CD4-positive, alpha-beta T cell (primary cell): Measurements from ENCODE around the gene MYO19. TPM values are rescaled to one million over a fixed set of nuclear protein-coding genes. Genes with fewer than 3 reads are reported as not detected.
A peak's percentile ranks its signal among the peaks of the same experiment; 100 is the strongest.

Experiments
- ATAC-seq: fragments of 200-7000 bp; cut with Tn5 transposase; one replicate; pipeline ENCODE4 v1.10.0; 2022; ENCODE audit warnings: mild to moderate bottlenecking; ENCODE audit not compliant: poor library complexity
- CTCF ChIA-PET: fragments of 350-600 bp; sonication (Branson Sonifier 250); formaldehyde crosslinking; loops from one replicate; lab custom pipeline; 2021; ENCODE audit warnings: antibody characterized with exemption, inconsistent platforms; lab: Charles Lee
- POLR2A ChIA-PET: fragments of 350-600 bp; sonication (Branson Sonifier 250); formaldehyde crosslinking; loops from one replicate; lab custom pipeline; 2021; ENCODE audit warnings: antibody characterized with exemption, inconsistent platforms; lab: Charles Lee
- DNase-seq, 14 experiments: peaks; one replicate each; pipeline ENCODE4 v3.0.0-alpha.2; 2013 to 2020; ENCODE audit warnings: mixed read lengths in 2 of 14
- H3K27ac ChIP-seq, 2 donors: one replicate each; pipeline versions ENCODE4 v1.5.1 to v1.7.0; 2013; ENCODE audit warnings: low read length in 2 of 2, low read depth in 1 of 2, mild to moderate bottlenecking in 1 of 2
- H3K27me3 ChIP-seq, 2 experiments: 1 replicate in 1 of 2; 2 replicates in 1 of 2; pipeline versions ENCODE4 v1.6.1 to v1.7.0; 2013; ENCODE audit warnings: low read length in 2 of 2, control low read depth in 1 of 2, mild to moderate bottlenecking in 1 of 2, moderate library complexity in 1 of 2; ENCODE audit not compliant: insufficient read depth in 2 of 2, control insufficient read depth in 1 of 2
- H3K36me3 ChIP-seq: one replicate; pipeline ENCODE4 v1.6.1; 2013; ENCODE audit warnings: low read length, control low read depth; ENCODE audit not compliant: insufficient read depth
- H3K4me1 ChIP-seq: one replicate; pipeline ENCODE4 v1.6.1; 2013; ENCODE audit warnings: low read length, control low read depth; ENCODE audit not compliant: insufficient read depth
- H3K4me3 ChIP-seq: one replicate; pipeline ENCODE4 v1.5.1; 2013; ENCODE audit warnings: mild to moderate bottlenecking, low read length, moderate library complexity
- H3K9me3 ChIP-seq, 2 experiments: 1 replicate in 1 of 2; 2 replicates in 1 of 2; pipeline versions ENCODE4 v1.6.1 to v1.7.0; 2013; ENCODE audit warnings: low read length in 2 of 2, mild to moderate bottlenecking in 2 of 2, control low read depth in 1 of 2, moderate library complexity in 1 of 2; ENCODE audit not compliant: control insufficient read depth in 1 of 2, insufficient read depth in 1 of 2
- H3K27ac Mint-ChIP-seq: one replicate; pipeline ENCODE4 v1.8.0; 2020; ENCODE audit warnings: mixed read lengths
- H3K27me3 Mint-ChIP-seq: one replicate; pipeline ENCODE4 v1.8.0; 2021; ENCODE audit warnings: mixed read lengths
- H3K36me3 Mint-ChIP-seq: one replicate; pipeline ENCODE4 v1.8.0; 2021; ENCODE audit warnings: low read depth, mixed read lengths
- H3K4me1 Mint-ChIP-seq: one replicate; pipeline ENCODE4 v1.8.0; 2021; ENCODE audit warnings: low read depth, mixed read lengths
- H3K4me3 Mint-ChIP-seq: one replicate; pipeline ENCODE4 v1.8.0; 2020; ENCODE audit warnings: mild to moderate bottlenecking, mixed read lengths
- H3K9me3 Mint-ChIP-seq: one replicate; pipeline ENCODE4 v1.8.0; 2020; ENCODE audit warnings: mixed read lengths
- intact Hi-C, 2 experiments: fragments of 100-400 bp; cut with DNase I in 1 of 2; cut with micrococcal nuclease in 1 of 2; formaldehyde crosslinking; loops; one replicate each; pipeline versions ENCODE4 v1.15.1 to v1.9.0; 2023 to 2025; cut with DNase I, micrococcal nuclease
- total RNA-seq, 174 experiments: library from RNA in 2 of 174; stranded (reverse) in 2 of 174; gene quantifications; one replicate each; pipeline ENCODE4 v1.2.3 and lab custom pipeline; 2021 to 2026
- TF ChIP-seq, protein P1 (sequence below): fragments of 200-600 bp; IDR thresholded peaks from one replicate; pipeline ENCODE4 v1.8.0; 2022; ENCODE audit warnings: antibody characterized with exemption, mild to moderate bottlenecking

The MYO19 gene
- total RNA-seq, 2 experiments from 2014 or later = 64.4 to 70.5 TPM

- CTCF ChIA-PET = interaction anchor here (0.5 to 3.1 kb wide), 14 partner anchors 10 to 514 kb away, joined by 3 to 33 read pairs (median 4); partner anchors contain the start of genes GGNBP2 and MRM1
- peaks cover 30% of the 10 kb centered on the region for H3K36me3 Mint-ChIP-seq
Measured at GRCh38 chr17:36533935-36534839, 481 bp downstream of the MYO19 start.

GRCh38 chr17:36532435-36532975 lies 2.2 kb downstream of the MYO19 start:
- peaks cover 19% of the 10 kb centered on the region for H3K4me1 ChIP-seq
- TF ChIP-seq, protein P1, sequence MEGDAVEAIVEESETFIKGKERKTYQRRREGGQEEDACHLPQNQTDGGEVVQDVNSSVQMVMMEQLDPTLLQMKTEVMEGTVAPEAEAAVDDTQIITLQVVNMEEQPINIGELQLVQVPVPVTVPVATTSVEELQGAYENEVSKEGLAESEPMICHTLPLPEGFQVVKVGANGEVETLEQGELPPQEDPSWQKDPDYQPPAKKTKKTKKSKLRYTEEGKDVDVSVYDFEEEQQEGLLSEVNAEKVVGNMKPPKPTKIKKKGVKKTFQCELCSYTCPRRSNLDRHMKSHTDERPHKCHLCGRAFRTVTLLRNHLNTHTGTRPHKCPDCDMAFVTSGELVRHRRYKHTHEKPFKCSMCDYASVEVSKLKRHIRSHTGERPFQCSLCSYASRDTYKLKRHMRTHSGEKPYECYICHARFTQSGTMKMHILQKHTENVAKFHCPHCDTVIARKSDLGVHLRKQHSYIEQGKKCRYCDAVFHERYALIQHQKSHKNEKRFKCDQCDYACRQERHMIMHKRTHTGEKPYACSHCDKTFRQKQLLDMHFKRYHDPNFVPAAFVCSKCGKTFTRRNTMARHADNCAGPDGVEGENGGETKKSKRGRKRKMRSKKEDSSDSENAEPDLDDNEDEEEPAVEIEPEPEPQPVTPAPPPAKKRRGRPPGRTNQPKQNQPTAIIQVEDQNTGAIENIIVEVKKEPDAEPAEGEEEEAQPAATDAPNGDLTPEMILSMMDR = no peak
- DNase-seq (no peak), ATAC-seq (no peak)
- Mint-ChIP-seq H3K9me3 (no peaks in the 10 kb centered on the region), H3K36me3 (peaks cover 40% of the 10 kb centered on the region), H3K27me3 (no peaks in the 10 kb centered on the region), H3K27ac (peak overlapping the region; percentile 57), H3K4me1 (peaks cover 21% of the 10 kb centered on the region), H3K4me3 (peak overlapping the region; percentile 93)
- H3K36me3 ChIP-seq = peaks cover 20% of the 10 kb centered on the region
- H3K27ac ChIP-seq = no peak overlapping the region
- ChIA-PET POLR2A (interaction anchor here (1.5 kb wide), 1 partner anchor 13 kb away, joined by 9 read pairs; the partner anchor contains the start of gene GGNBP2), CTCF (no interaction called here)
- no peak overlapping the region for H3K4me3 ChIP-seq
- intact Hi-C loops = loop anchor here (2.0 to 5.0 kb wide), 3 partner anchors 44 to 60 kb away; partner anchors contain the start of genes DHRS11 (in 1 of the 2) and ZNHIT3 (in 1 of the 2)
- no peaks in the 10 kb centered on the region for H3K9me3 ChIP-seq
- no peaks in the 10 kb centered on the region for H3K27me3 ChIP-seq

More at GRCh38 chr17:36533935-36534839, 481 bp downstream of the MYO19 start:
- DNase-seq = peak; percentile 28 to 78 (median 44)
- peaks cover 19% of the 10 kb centered on the region for H3K4me1 ChIP-seq
- intact Hi-C loops = loop anchor here (2.0 to 5.0 kb wide), 3 partner anchors 45 to 58 kb away; partner anchors contain the start of genes DHRS11 (in 1 of the 2) and ZNHIT3 (in 1 of the 2)
- no peaks in the 10 kb centered on the region for H3K9me3 Mint-ChIP-seq
- H3K27ac Mint-ChIP-seq = peak overlapping the region; percentile 95
- H3K9me3 ChIP-seq = no peaks in the 10 kb centered on the region
- POLR2A ChIA-PET = interaction anchor here (0.6 to 3.6 kb wide), 14 partner anchors 11 to 956 kb away, joined by 3 to 145 read pairs (median 6); partner anchors contain the start of genes GGNBP2, MRM1, PEX12 and ZNHIT3
- H3K4me3 ChIP-seq = peak overlapping the region; percentile 95
- TF ChIP-seq, protein P1 = peak; percentile 85
- peaks cover 17% of the 10 kb centered on the region for H3K36me3 ChIP-seq
- peak; percentile 36 for ATAC-seq
- H3K27me3 ChIP-seq = no peaks in the 10 kb centered on the region
- H3K27ac ChIP-seq = peak overlapping the region; percentile 81 to 95
- H3K27me3 Mint-ChIP-seq = no peaks in the 10 kb centered on the region
- H3K4me3 Mint-ChIP-seq = peak overlapping the region; percentile 93
- peaks cover 21% of the 10 kb centered on the region for H3K4me1 Mint-ChIP-seq

DNA sequence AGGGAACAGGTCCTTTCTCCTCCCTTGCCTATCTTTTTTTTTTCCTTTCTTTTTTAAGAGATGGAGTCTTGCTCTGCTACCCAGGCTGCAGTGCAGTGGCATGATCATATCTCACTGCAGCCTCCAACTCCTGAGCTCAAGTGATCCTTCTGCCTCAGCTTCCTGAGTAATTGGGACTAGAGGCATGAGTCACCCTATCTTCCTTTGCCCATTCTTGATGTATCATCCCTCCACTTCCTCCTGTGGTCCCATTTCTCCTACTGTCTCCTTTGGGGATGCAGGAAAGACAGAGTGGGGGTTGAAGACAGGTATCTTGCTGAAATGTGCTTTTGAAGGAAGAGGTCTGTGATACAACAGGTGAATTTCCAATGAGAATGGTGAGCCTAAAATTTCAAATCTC lies 5.5 kb downstream of the MYO19 start:
- Mint-ChIP-seq H3K27ac (no peak overlapping the region), H3K4me3 (no peak overlapping the region), H3K4me1 (peaks cover 5% of the 10 kb centered on the region), H3K27me3 (no peaks in the 10 kb centered on the region), H3K9me3 (no peaks in the 10 kb centered on the region), H3K36me3 (peaks cover 58% of the 10 kb centered on the region)
- Histone ChIP-seq H3K36me3 (peaks cover 47% of the 10 kb centered on the region), H3K4me1 (peaks cover 12% of the 10 kb centered on the region), H3K4me3 (no peak overlapping the region), H3K9me3 (no peaks in the 10 kb centered on the region), H3K27me3 (no peaks in the 10 kb centered on the region), H3K27ac (no peak overlapping the region)
- intact Hi-C loops = no loop called here
- TF ChIP-seq, protein P1 = no peak
- ATAC-seq = no peak
- POLR2A ChIA-PET = no interaction called here
- DNase-seq = no peak
- CTCF ChIA-PET = no interaction called here
